ENCODE results near the gene FYCO1. TPM values are rescaled to one million over a fixed set of nuclear protein-coding genes. Genes with fewer than 3 reads are reported as not detected.
"Not testable (repeated sequence)": the region's sequence is repeated elsewhere in the genome, so short reads cannot be mapped to it uniquely, and the experiment has no call there.

The FYCO1 gene
- total RNA-seq: 10 to 100 TPM; 23.0 to 28.4 (median 27.5) TPM
- 22.3 TPM for total RNA-seq (2013)

DNA sequence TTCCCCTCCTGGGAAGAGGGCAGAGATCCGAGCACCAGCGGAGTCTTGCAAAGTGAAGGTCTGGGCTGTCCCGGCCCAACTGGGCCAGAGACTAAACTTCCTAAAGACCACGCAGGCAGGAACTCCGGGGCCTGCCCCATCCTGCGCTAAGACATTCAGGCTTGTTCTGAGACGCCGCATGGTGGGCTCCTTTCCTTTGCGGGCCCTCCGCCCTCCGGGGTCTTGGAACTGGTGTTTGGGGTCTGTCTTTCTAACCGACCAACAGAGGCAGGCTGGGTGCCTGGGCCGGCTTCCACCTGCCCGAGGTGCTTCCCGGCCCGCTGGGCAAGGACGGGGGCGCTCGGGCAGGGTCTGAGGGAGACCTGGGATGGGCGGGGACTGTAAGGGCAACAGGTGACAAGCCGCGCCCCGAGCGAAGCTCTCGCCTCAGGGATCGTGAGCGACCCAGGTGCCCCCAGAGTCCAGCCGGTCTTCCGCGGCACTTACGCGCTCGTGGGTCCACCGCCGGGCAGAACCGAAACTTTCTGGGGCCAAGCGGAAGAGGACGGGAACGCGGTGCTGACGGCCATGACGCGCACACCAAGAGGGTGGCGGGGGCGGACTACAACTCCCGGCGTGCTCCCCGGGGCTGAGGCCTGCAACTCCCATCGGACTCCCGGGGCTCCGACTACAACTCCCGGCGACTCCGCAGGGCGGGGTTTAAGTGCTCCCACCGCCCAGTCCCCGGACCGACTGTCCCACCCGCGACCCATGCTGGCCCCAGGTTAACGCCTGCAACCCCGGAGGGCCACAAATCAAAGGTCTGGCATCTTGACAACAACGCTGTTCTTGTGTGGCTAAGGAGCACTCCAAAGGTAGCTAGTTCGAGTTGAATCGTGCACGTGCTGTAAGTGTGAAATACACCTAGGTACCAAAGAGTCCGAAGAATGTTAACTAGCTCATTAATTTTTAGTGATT is at the start of gene FYCO1:
TSS of gene FYCO1 (minus strand) at position 589 of the 957 bp plus-strand sequence. CDS start 10,914 bp downstream, outside the sequence.
- no peaks in the 10 kb centered on the region for H3K27me3 ChIP-seq (ENCODE audit: control insufficient read depth, insufficient read depth, low read length)
- peaks cover 47% of the 10 kb centered on the region for H3K4me1 ChIP-seq (ENCODE audit: control insufficient read depth, insufficient read depth, low read length)
- peak within 1 kb of the TSS; percentile 87 for H3K4me3 Mint-ChIP-seq
- 1% methylated on average over 67 of the region's 67 CpGs for WGBS (ENCODE audit: insufficient coverage)
- no peaks in the 10 kb centered on the region for H3K9me3 ChIP-seq (ENCODE audit: control insufficient read depth, insufficient read depth, low read length)
- ATAC-seq (peak; percentile 81 to 92 (median 86)), DNase-seq (peak; percentile 85 to 92)
- peaks cover 7 to 16% of the 10 kb centered on the region in 2 donors for H3K27me3 Mint-ChIP-seq (ENCODE audit: low read depth in 2 of 2)
- peak within 1 kb of the TSS; percentile 81 to 85 for H3K27ac Mint-ChIP-seq
- TF ChIP-seq, protein P1, sequence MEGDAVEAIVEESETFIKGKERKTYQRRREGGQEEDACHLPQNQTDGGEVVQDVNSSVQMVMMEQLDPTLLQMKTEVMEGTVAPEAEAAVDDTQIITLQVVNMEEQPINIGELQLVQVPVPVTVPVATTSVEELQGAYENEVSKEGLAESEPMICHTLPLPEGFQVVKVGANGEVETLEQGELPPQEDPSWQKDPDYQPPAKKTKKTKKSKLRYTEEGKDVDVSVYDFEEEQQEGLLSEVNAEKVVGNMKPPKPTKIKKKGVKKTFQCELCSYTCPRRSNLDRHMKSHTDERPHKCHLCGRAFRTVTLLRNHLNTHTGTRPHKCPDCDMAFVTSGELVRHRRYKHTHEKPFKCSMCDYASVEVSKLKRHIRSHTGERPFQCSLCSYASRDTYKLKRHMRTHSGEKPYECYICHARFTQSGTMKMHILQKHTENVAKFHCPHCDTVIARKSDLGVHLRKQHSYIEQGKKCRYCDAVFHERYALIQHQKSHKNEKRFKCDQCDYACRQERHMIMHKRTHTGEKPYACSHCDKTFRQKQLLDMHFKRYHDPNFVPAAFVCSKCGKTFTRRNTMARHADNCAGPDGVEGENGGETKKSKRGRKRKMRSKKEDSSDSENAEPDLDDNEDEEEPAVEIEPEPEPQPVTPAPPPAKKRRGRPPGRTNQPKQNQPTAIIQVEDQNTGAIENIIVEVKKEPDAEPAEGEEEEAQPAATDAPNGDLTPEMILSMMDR (IDR thresholded peaks at IDR 0.05): no peak
- H3K4me1 Mint-ChIP-seq: peaks cover 38 to 46% of the 10 kb centered on the region in 2 donors
- peak within 1 kb of the TSS; percentile 85 for H3K4me3 ChIP-seq (ENCODE audit: low read length)
- H3K9me3 Mint-ChIP-seq: no peaks in the 10 kb centered on the region
- intact Hi-C loops (cut with micrococcal nuclease): loop anchor here (2.0 to 10.0 kb wide), 2 partner anchors 17 to 301 kb away; no protein-coding TSS in a partner anchor
- no peaks in the 10 kb centered on the region for H3K36me3 ChIP-seq (ENCODE audit: control insufficient read depth, insufficient read depth, low read length)
- peak within 1 kb of the TSS; percentile 95 for H3K27ac ChIP-seq (ENCODE audit: low read length)
- no peaks in the 10 kb centered on the region for H3K36me3 Mint-ChIP-seq

- Histone ChIP-seq H3K36me3 (ENCODE audit: control insufficient read depth, insufficient read depth, low read length) (no peaks in the 10 kb centered on the region), H3K9me3 (ENCODE audit: control insufficient read depth, insufficient read depth, low read length) (no peaks in the 10 kb centered on the region), H3K27ac (ENCODE audit: low read length) (no peak overlapping the region), H3K27me3 (ENCODE audit: control insufficient read depth, insufficient read depth, low read length) (peaks cover 2% of the 10 kb centered on the region), H3K4me1 (ENCODE audit: control insufficient read depth, insufficient read depth, low read length) (no peaks in the 10 kb centered on the region), H3K4me3 (ENCODE audit: low read length) (no peak overlapping the region)
- Mint-ChIP-seq H3K4me3 (no peak overlapping the region), H3K27ac (no peak overlapping the region), H3K4me1 (no peaks in the 10 kb centered on the region), H3K36me3 (no peaks in the 10 kb centered on the region), H3K9me3 (no peaks in the 10 kb centered on the region), H3K27me3 (ENCODE audit: low read depth in 2 of 2) (peaks cover 0 to 6% of the 10 kb centered on the region in 2 donors)
- DNase-seq (no peak), ATAC-seq (no peak)
- no CpG with 5 or more reads among the region's 1 CpG for WGBS (ENCODE audit: insufficient coverage)
- TF ChIP-seq, protein P1 (IDR thresholded peaks at IDR 0.05): no peak
- intact Hi-C loops (cut with micrococcal nuclease): no loop called here
These were observed 43.3 kb upstream of the FYCO1 start for GRCh38 chr3:46038916-46039315.

DNA sequence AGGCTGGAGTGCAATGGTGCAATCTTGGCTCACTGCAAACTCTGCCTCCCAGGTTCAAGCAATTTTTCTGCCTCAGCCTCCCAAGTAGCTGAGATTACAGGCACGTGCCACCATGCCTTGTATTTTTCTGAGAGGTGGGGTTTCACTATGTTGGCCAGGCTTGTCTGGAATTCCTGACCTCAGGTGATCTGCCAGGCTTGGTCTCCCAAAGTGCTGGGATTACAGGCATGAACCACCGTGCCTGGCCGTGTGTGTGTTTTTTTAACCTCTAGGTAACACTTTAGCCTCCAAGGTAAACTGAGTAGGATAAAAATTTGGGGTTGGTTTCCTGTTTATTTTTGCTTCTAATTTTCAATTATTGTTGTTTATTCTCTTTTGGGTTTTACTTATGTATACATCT is 42.4 kb upstream of the FYCO1 start:
- H3K27me3 Mint-ChIP-seq (ENCODE audit: low read depth in 2 of 2); H3K27me3 ChIP-seq (ENCODE audit: control insufficient read depth, insufficient read depth, low read length); H3K27ac Mint-ChIP-seq; H3K4me3 ChIP-seq (ENCODE audit: low read length); DNase-seq; H3K36me3 ChIP-seq (ENCODE audit: control insufficient read depth, insufficient read depth, low read length); H3K4me3 Mint-ChIP-seq; ATAC-seq; H3K36me3 Mint-ChIP-seq; intact Hi-C loops (cut with micrococcal nuclease); H3K9me3 Mint-ChIP-seq; H3K4me1 ChIP-seq (ENCODE audit: control insufficient read depth, insufficient read depth, low read length); H3K9me3 ChIP-seq (ENCODE audit: control insufficient read depth, insufficient read depth, low read length); H3K27ac ChIP-seq (ENCODE audit: low read length); H3K4me1 Mint-ChIP-seq: not testable (repeated sequence)
- WGBS (ENCODE audit: insufficient coverage): 89% methylated on average over 3 of the region's 3 CpGs

DNA sequence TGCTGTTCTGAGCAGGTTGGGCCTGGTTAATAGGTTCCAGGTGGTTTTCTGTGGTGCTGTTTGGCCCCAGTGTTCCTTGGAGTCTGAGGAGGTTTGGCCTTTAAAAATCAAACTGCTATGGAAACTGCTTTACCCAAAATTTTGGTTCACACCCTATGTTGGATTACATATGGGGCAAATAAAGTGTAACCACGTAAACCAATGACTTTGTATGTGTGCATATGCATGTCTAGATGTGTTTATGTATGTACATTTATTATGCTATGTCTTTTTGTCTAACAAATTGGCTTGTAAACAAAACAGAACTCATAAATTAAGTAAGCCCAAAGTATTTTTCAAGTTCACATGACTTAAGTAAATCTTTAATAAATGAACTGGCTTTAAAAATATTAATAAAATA is 40.6 kb upstream of the FYCO1 start:
- intact Hi-C loops (cut with micrococcal nuclease): no loop called here
- H3K36me3 Mint-ChIP-seq: no peaks in the 10 kb centered on the region
- peaks cover 0 to under 1% of the 10 kb centered on the region in 2 donors for H3K27me3 Mint-ChIP-seq (ENCODE audit: low read depth in 2 of 2)
- no peak for DNase-seq
- H3K4me1 ChIP-seq (ENCODE audit: control insufficient read depth, insufficient read depth, low read length): no peaks in the 10 kb centered on the region
- no peak for ATAC-seq
- H3K27ac Mint-ChIP-seq: no peak overlapping the region
- H3K4me1 Mint-ChIP-seq: no peaks in the 10 kb centered on the region
- H3K27ac ChIP-seq (ENCODE audit: low read length): no peak overlapping the region
- no peak overlapping the region for H3K4me3 ChIP-seq (ENCODE audit: low read length)
- H3K9me3 Mint-ChIP-seq: no peaks in the 10 kb centered on the region
- no peaks in the 10 kb centered on the region for H3K36me3 ChIP-seq (ENCODE audit: control insufficient read depth, insufficient read depth, low read length)
- no peak overlapping the region for H3K4me3 Mint-ChIP-seq
- TF ChIP-seq, protein P1 (IDR thresholded peaks at IDR 0.05): no peak
- peaks cover 6% of the 10 kb centered on the region for H3K9me3 ChIP-seq (ENCODE audit: control insufficient read depth, insufficient read depth, low read length)
- H3K27me3 ChIP-seq (ENCODE audit: control insufficient read depth, insufficient read depth, low read length): peaks cover 2% of the 10 kb centered on the region
- WGBS (ENCODE audit: insufficient coverage): 91% methylated on average over 1 of the region's 1 CpG

Data from natural killer cell (primary cell).